Adrenal gland (tissue), 12 donors: ENCODE results near the gene MAST2. TPM values are rescaled to one million over a fixed set of nuclear protein-coding genes. Genes with fewer than 3 reads are reported as not detected.
"Not testable (repeated sequence)": the region's sequence is repeated elsewhere in the genome, so short reads cannot be mapped to it uniquely, and the experiment has no call there.

Experiments used
- DNase-seq, 7 donors: peaks; one replicate each; pipeline ENCODE4 v3.0.0-alpha.2; 2019 to 2020
- H3K27ac ChIP-seq, 5 donors: fragments of 200-600 bp; sonication (generic) in 4 of 5; 1 replicate in 3 of 5; 2 replicates in 2 of 5; pipeline versions ENCODE4 v1.5.1 to v1.8.0; 2016 to 2020; ENCODE audit warnings: mild to moderate bottlenecking in 1 of 5
- H3K27me3 ChIP-seq: fragments of 200-600 bp; 2 replicates; pipeline ENCODE4 v1.8.0; 2021
- H3K36me3 ChIP-seq, 2 donors: fragments of 200-600 bp; replicated peaks in 1 of 2; 1 replicate in 1 of 2; 2 replicates in 1 of 2; pipeline versions ENCODE4 v1.5.1 to v1.8.0; 2018 to 2022
- H3K4me1 ChIP-seq, 2 donors: fragments of 200-600 bp; replicated peaks in 1 of 2; 1 replicate in 1 of 2; 2 replicates in 1 of 2; pipeline versions ENCODE4 v1.5.1 to v1.8.0; 2018 to 2021
- H3K4me3 ChIP-seq, 4 donors: fragments of 200-600 bp; sonication (generic) in 3 of 4; one replicate each; pipeline ENCODE4 v1.5.1; 2016 to 2018
- H3K9me3 ChIP-seq, 3 donors: fragments of 200-600 bp; sonication (generic) in 1 of 3; replicated peaks in 1 of 3; 1 replicate in 2 of 3; 2 replicates in 1 of 3; pipeline versions ENCODE4 v1.5.1 to v1.8.0; 2016 to 2021
- CTCF ChIP-seq, 6 experiments: fragments of 450-650 bp in 4 of 6; fragments of 200-600 bp in 2 of 6; sonication (generic) in 1 of 6; IDR thresholded peaks; 1 replicate in 5 of 6; 2 replicates in 1 of 6; pipeline versions ENCODE4 v1.5.1 to v1.8.0; 2016 to 2021; ENCODE audit warnings: antibody characterized with exemption in 6 of 6, mild to moderate bottlenecking in 2 of 6, moderate library complexity in 1 of 6
- POLR2A ChIP-seq, 2 donors: fragments of 450-650 bp; IDR thresholded peaks; one replicate each; pipeline ENCODE4 v1.6.1; 2017; ENCODE audit warnings: antibody characterized with exemption in 2 of 2, mild to moderate bottlenecking in 2 of 2, moderate library complexity in 1 of 2
- WGBS, 4 donors: extraction: QIAGEN DNeasy Blood & Tissue Kit in 2 of 4; methylation state at CpG; one replicate each; pipeline versions ENCODE4 v1.1.5 to v1.1.7; 2013 to 2017; 5-methylcytosine and 5-hydroxymethylcytosine counted together
- intact Hi-C, 2 donors: fragments of 100-400 bp; cut with DNase I; formaldehyde crosslinking; loops; one replicate each; pipeline versions ENCODE4 v1.14.1 to v1.15.0; 2022 to 2023
- polyA plus RNA-seq, 3 donors: library from polyadenylated mRNA; stranded (reverse); fragments of 200-250 nt in 2 of 3; fragments of 350-450 nt in 1 of 3; fragmentation: Illumina TruSeq in 1 of 3; extraction: RNeasy Lipid Tissue Mini Kit (QIAGEN cat#74804) in 1 of 3; gene quantifications; one replicate each; pipeline ENCODE4 v1.2.3, GENCODE V29; 2013 to 2014
- total RNA-seq, 9 donors: library from RNA; depleted of rRNA in 4 of 9; stranded (reverse); fragments of >200 nt in 4 of 9; fragments of 120-200 nt in 1 of 9; fragmentation: NEBNext Ultra II Directional in 1 of 9; extraction: Animal tissue kit (Norgen Biotek cat#: 25700) in 1 of 9; gene quantifications; one replicate each; pipeline versions ENCODE4 v1.1.0 to v1.2.4, GENCODE V29; 2013 to 2023
- donor health status: healthy with polysubstance abuse.
- donor health status: Bipolar disorder and iron deficiency.
- donor health status: DM: yes; HTN: yes; CAD: no.
- donor health status: DM: no; HTN: no; CAD: no.
- donor health status: DM: no; HTN: no; CAD: no.
- donor health status: DM: yes; HTN: yes; CAD: no.

MAST2 gene
- total and polyA plus RNA-seq, 12 donors: 18.1 to 38.5 (median 23.5) TPM

GRCh38 chr1:45929257-45929687, 125.9 kb downstream of the MAST2 start:
- TF ChIP-seq POLR2A (IDR thresholded peaks at IDR 0.05) (no peak), CTCF (IDR thresholded peaks at IDR 0.05) (no peak)
- Histone ChIP-seq H3K4me3 (no peak overlapping the region), H3K4me1 (peaks cover 0 to 9% of the 10 kb centered on the region in 2 donors), H3K27me3 (no peaks in the 10 kb centered on the region), H3K27ac (peak overlapping the region in 1 of 5 donors; percentile 31), H3K36me3 (no peaks in the 10 kb centered on the region), H3K9me3 (no peaks in the 10 kb centered on the region)
- DNase-seq: peak in 4 of 7 donors; percentile 20 to 34 (median 32)
- intact Hi-C loops: no loop called here
- WGBS, 4 donors: 8 to 47% (median 15%) methylated on average over 2 of the region's 2 CpGs

GRCh38 chr1:45930258-45931150, 127.1 kb downstream of the MAST2 start:
- Histone ChIP-seq H3K27ac (peak overlapping the region in 1 of 5 donors; percentile 39), H3K4me1 (peaks cover 0 to 9% of the 10 kb centered on the region in 2 donors), H3K9me3 (no peaks in the 10 kb centered on the region), H3K36me3 (no peaks in the 10 kb centered on the region), H3K27me3 (no peaks in the 10 kb centered on the region), H3K4me3 (no peak overlapping the region)
- no peak for DNase-seq
- 83 to 88% (median 84%) methylated on average over 7 of the region's 7 CpGs for WGBS, 4 donors
- TF ChIP-seq CTCF (IDR thresholded peaks at IDR 0.05) (no peak), POLR2A (IDR thresholded peaks at IDR 0.05) (no peak)
- intact Hi-C loops: no loop called here

- H3K27me3 ChIP-seq, H3K4me3 ChIP-seq, H3K36me3 ChIP-seq, H3K4me1 ChIP-seq, DNase-seq, H3K9me3 ChIP-seq, H3K27ac ChIP-seq, intact Hi-C loops: not testable (repeated sequence)
- WGBS, 4 donors: 85 to 93% (median 89%) methylated on average over 6 of the region's 6 CpGs
These were observed 128.8 kb downstream of the MAST2 start for GRCh38 chr1:45932205-45932604.

- intact Hi-C loops: no loop called here
- TF ChIP-seq CTCF (IDR thresholded peaks at IDR 0.05): no peak
- no peak for DNase-seq
- 93 to 100% (median 97%) methylated on average over 3 of the region's 3 CpGs for WGBS, 4 donors
- H3K36me3 ChIP-seq: no peaks in the 10 kb centered on the region
- H3K27ac ChIP-seq: no peak overlapping the region
- no peaks in the 10 kb centered on the region for H3K4me1 ChIP-seq
- no peaks in the 10 kb centered on the region for H3K9me3 ChIP-seq
- H3K27me3 ChIP-seq: no peaks in the 10 kb centered on the region
- H3K4me3 ChIP-seq: no peak overlapping the region
These were observed 131.5 kb downstream of the MAST2 start for GRCh38 chr1:45934947-45935346.

- no peak for DNase-seq
- intact Hi-C loops: no loop called here
- H3K27ac ChIP-seq: no peak overlapping the region
- H3K4me3 ChIP-seq: no peak overlapping the region
- no peaks in the 10 kb centered on the region for H3K9me3 ChIP-seq
- H3K4me1 ChIP-seq: no peaks in the 10 kb centered on the region
- no peak for TF ChIP-seq POLR2A (IDR thresholded peaks at IDR 0.05)
- TF ChIP-seq CTCF (IDR thresholded peaks at IDR 0.05): no peak
- no peaks in the 10 kb centered on the region for H3K27me3 ChIP-seq
- H3K36me3 ChIP-seq: no peaks in the 10 kb centered on the region
These were observed 134.6 kb downstream of the MAST2 start for GRCh38 chr1:45938029-45938428.
